HepG2 (cell line): ENCODE results near the gene ZNF48. TPM values are rescaled to one million over a fixed set of nuclear protein-coding genes. Genes with fewer than 3 reads are reported as not detected.

Source experiments
- ATF7-NPFF ChIP-seq: sonication (generic); formaldehyde crosslinking; IDR thresholded peaks from 2 replicates; pipeline ENCODE4 v1.8.1; 2023; ENCODE audit warnings: mild to moderate bottlenecking, low read depth, missing genetic modification reagents, moderate library complexity
- ELF4 ChIP-seq: sonication (generic); formaldehyde crosslinking; IDR thresholded peaks from 2 replicates; pipeline ENCODE4 v1.5.0; 2020; ENCODE audit warnings: missing genetic modification reagents, mild to moderate bottlenecking, moderate library complexity, borderline replicate concordance
- ETV5 ChIP-seq: IDR thresholded peaks from 2 replicates; pipeline ENCODE4 v1.6.1; 2018; ENCODE audit warnings: missing biosample characterization, missing genetic modification reagents, inconsistent platforms, borderline replicate concordance
- MATR3 ChIP-seq: sonication (generic); formaldehyde crosslinking; IDR thresholded peaks from 2 replicates; pipeline ENCODE4 v1.4.0; 2020; ENCODE audit warnings: missing genetic modification reagents
- MED1 ChIP-seq: sonication (generic); formaldehyde crosslinking; IDR thresholded peaks from 2 replicates; pipeline ENCODE4 v1.4.0; 2020; ENCODE audit warnings: missing genetic modification reagents
- REL ChIP-seq: sonication (generic); formaldehyde crosslinking; conservative IDR thresholded peaks from 2 replicates; pipeline ENCODE4 v1.8.0; 2022; ENCODE audit warnings: mild to moderate bottlenecking, missing genetic modification reagents, moderate library complexity
- TBX2 ChIP-seq: sonication (generic); formaldehyde crosslinking; IDR thresholded peaks from 2 replicates; pipeline ENCODE4 v1.5.0; 2020; ENCODE audit warnings: missing genetic modification reagents, mild to moderate bottlenecking, borderline replicate concordance
- U2AF1 ChIP-seq: fragments of 200-400 bp; formaldehyde crosslinking; optimal IDR thresholded peaks from 2 replicates; pipeline ENCODE3; 2017; ENCODE audit warnings: mild to moderate bottlenecking, low read depth, low read length
- ZFP36L1 ChIP-seq: sonication (generic); formaldehyde crosslinking; IDR thresholded peaks from 2 replicates; pipeline ENCODE4 v1.8.0; 2022; ENCODE audit warnings: mild to moderate bottlenecking, missing genetic modification reagents, moderate library complexity
- ZNF207 ChIP-seq: fragments of 450-650 bp; IDR thresholded peaks from 2 replicates; pipeline ENCODE4 v1.6.1; 2016; ENCODE audit warnings: antibody characterized with exemption, borderline replicate concordance
- ZNF501 ChIP-seq: sonication (generic); formaldehyde crosslinking; IDR thresholded peaks from 2 replicates; pipeline ENCODE4 v1.5.1; 2020; ENCODE audit warnings: mild to moderate bottlenecking, moderate library complexity, missing genetic modification reagents
- ZNF550 ChIP-seq: sonication (generic); formaldehyde crosslinking; IDR thresholded peaks from 2 replicates; pipeline ENCODE4 v1.4.0; 2020; ENCODE audit warnings: mild to moderate bottlenecking, missing genetic modification reagents, borderline replicate concordance
- ZNF572 ChIP-seq: sonication (generic); formaldehyde crosslinking; IDR thresholded peaks from 2 replicates; pipeline ENCODE4 v1.5.1; 2020; ENCODE audit warnings: mild to moderate bottlenecking, missing genetic modification reagents
- polyA plus RNA-seq, 8 experiments: library from polyadenylated mRNA; depleted of rRNA in 3 of 8; stranded (reverse) in 7 of 8; unstranded in 1 of 8; fragments of >200 nt; fragmentation: Illumina TruSeq in 4 of 8; extraction: Trizol in 4 of 8; gene quantifications; 2 replicates each; pipeline versions ENCODE4 v1.2.1 to v1.2.3, GENCODE V29; 2011 to 2016; ENCODE audit warnings: low read depth in 4 of 8, missing spikeins in 1 of 8, mixed read lengths in 1 of 8; ENCODE audit not compliant: insufficient read depth in 1 of 8
- total RNA-seq, 5 experiments: library from RNA; depleted of rRNA; stranded (reverse); fragments of >200 nt; fragmentation: Illumina TruSeq; extraction: Trizol; gene quantifications; 2 replicates each; pipeline ENCODE4 v1.2.3, GENCODE V29; 2016; ENCODE audit warnings: low read depth in 1 of 5
- TF ChIP-seq, protein P1 (sequence below): sonication (generic); formaldehyde crosslinking; conservative IDR thresholded peaks from 2 replicates; pipeline ENCODE4 v1.8.0; 2022; ENCODE audit warnings: low read depth, missing genetic modification reagents
- TF ChIP-seq, protein P2 (sequence below): IDR thresholded peaks from 2 replicates; pipeline ENCODE4 v1.6.1; 2016; ENCODE audit warnings: low read depth, missing genetic modification reagents, missing compliant biosample characterization
- TF ChIP-seq, protein P3 (sequence below): sonication (generic); formaldehyde crosslinking; IDR thresholded peaks from 2 replicates; pipeline ENCODE4 v1.5.0; 2020; ENCODE audit warnings: missing genetic modification reagents
- TF ChIP-seq, protein P4 (sequence below): sonication (generic); formaldehyde crosslinking; IDR thresholded peaks from 2 replicates; pipeline ENCODE4 v1.9.0; 2021; ENCODE audit warnings: missing genetic modification reagents, borderline replicate concordance
- TF ChIP-seq, protein P5 (sequence below): sonication (generic); formaldehyde crosslinking; IDR thresholded peaks from 2 replicates; pipeline ENCODE4 v1.4.0; 2020; ENCODE audit warnings: mild to moderate bottlenecking, low read depth, missing genetic modification reagents

ZNF48 gene
- total and polyA plus RNA-seq, 2 of the 13 experiments (the other 11 are each of a cell fraction or from before 2014, with no cell fraction given), result 9.9 to 12.3 TPM

DNA sequence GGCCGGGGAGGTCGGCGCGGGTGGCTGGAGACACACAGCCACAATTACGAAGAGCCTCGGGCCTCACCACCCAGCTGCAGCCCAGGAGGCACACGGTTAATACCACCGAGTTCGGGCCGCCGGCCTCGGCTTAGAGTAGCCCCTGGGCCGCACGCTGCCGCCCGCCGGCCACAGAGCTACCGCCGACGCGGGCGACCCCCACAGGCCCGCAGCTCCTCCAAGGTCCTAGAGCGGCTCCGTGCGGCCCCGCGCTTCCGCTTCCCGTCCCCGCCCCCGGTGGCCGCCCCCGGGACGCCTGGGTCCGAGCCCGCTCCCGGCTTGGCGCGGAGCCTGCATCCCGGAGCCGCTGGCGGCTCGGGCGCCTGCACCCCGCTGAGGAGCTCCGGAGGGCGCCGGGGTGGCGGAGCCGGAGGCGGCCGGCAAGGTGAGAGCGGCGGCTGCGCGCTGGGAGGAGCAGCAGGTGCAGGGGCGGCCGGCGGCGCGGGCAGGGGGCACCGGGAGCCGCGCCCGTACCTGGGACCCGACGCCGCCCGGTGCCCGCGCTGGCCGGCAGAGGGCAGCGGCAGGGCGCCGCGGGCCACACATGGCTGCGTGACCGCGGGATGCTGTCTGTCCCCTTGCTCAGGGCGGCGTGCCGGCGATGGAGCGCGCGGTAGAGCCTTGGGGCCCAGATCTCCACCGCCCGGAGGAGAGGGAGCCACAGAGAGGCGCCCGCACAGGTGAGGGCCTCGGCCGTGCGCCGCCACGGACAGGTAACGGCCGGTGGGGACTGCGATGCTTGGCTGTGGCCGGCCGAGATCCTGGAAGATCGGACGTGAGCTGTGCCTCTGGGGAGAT lies at the start of gene ZNF48 (continued):
- TF ChIP-seq ZNF550 (CRISPR knock-in tag) (0 out of 2 replicates have a peak, but pooled peaks have one; percentile 63), ZNF207 (no peak), ATF7-NPFF (CRISPR knock-in tag) (peak; percentile 92), MED1 (peak; percentile 78; the same call in 1 of the 2 replicates), ZNF572 (CRISPR knock-in tag) (no peak), TBX2 (0 out of 2 replicates have a peak, but pooled peaks have one; percentile 38), U2AF1 (no peak), MATR3 (CRISPR knock-in tag) (no peak), ZFP36L1 (CRISPR knock-in tag) (no peak), ELF4 (no peak), ETV5 (CRISPR knock-in tag) (peak; percentile 83), ZNF501 (CRISPR knock-in tag) (no peak), REL (CRISPR knock-in tag) (no peak)
- TF ChIP-seq, protein P1, sequence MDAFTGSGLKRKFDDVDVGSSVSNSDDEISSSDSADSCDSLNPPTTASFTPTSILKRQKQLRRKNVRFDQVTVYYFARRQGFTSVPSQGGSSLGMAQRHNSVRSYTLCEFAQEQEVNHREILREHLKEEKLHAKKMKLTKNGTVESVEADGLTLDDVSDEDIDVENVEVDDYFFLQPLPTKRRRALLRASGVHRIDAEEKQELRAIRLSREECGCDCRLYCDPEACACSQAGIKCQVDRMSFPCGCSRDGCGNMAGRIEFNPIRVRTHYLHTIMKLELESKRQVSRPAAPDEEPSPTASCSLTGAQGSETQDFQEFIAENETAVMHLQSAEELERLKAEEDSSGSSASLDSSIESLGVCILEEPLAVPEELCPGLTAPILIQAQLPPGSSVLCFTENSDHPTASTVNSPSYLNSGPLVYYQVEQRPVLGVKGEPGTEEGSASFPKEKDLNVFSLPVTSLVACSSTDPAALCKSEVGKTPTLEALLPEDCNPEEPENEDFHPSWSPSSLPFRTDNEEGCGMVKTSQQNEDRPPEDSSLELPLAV (CRISPR knock-in tag), result no peak; the same call in 1 of the 2 replicates
- TF ChIP-seq, protein P2, sequence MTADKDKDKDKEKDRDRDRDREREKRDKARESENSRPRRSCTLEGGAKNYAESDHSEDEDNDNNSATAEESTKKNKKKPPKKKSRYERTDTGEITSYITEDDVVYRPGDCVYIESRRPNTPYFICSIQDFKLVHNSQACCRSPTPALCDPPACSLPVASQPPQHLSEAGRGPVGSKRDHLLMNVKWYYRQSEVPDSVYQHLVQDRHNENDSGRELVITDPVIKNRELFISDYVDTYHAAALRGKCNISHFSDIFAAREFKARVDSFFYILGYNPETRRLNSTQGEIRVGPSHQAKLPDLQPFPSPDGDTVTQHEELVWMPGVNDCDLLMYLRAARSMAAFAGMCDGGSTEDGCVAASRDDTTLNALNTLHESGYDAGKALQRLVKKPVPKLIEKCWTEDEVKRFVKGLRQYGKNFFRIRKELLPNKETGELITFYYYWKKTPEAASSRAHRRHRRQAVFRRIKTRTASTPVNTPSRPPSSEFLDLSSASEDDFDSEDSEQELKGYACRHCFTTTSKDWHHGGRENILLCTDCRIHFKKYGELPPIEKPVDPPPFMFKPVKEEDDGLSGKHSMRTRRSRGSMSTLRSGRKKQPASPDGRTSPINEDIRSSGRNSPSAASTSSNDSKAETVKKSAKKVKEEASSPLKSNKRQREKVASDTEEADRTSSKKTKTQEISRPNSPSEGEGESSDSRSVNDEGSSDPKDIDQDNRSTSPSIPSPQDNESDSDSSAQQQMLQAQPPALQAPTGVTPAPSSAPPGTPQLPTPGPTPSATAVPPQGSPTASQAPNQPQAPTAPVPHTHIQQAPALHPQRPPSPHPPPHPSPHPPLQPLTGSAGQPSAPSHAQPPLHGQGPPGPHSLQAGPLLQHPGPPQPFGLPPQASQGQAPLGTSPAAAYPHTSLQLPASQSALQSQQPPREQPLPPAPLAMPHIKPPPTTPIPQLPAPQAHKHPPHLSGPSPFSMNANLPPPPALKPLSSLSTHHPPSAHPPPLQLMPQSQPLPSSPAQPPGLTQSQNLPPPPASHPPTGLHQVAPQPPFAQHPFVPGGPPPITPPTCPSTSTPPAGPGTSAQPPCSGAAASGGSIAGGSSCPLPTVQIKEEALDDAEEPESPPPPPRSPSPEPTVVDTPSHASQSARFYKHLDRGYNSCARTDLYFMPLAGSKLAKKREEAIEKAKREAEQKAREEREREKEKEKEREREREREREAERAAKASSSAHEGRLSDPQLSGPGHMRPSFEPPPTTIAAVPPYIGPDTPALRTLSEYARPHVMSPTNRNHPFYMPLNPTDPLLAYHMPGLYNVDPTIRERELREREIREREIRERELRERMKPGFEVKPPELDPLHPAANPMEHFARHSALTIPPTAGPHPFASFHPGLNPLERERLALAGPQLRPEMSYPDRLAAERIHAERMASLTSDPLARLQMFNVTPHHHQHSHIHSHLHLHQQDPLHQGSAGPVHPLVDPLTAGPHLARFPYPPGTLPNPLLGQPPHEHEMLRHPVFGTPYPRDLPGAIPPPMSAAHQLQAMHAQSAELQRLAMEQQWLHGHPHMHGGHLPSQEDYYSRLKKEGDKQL (CRISPR knock-in tag), result peak; percentile 41; the same call in 1 of the 2 replicates
- TF ChIP-seq, protein P3, sequence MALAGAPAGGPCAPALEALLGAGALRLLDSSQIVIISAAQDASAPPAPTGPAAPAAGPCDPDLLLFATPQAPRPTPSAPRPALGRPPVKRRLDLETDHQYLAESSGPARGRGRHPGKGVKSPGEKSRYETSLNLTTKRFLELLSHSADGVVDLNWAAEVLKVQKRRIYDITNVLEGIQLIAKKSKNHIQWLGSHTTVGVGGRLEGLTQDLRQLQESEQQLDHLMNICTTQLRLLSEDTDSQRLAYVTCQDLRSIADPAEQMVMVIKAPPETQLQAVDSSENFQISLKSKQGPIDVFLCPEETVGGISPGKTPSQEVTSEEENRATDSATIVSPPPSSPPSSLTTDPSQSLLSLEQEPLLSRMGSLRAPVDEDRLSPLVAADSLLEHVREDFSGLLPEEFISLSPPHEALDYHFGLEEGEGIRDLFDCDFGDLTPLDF, result 0 out of 2 replicates have a peak, but pooled peaks have one; percentile 52
- TF ChIP-seq, protein P4, sequence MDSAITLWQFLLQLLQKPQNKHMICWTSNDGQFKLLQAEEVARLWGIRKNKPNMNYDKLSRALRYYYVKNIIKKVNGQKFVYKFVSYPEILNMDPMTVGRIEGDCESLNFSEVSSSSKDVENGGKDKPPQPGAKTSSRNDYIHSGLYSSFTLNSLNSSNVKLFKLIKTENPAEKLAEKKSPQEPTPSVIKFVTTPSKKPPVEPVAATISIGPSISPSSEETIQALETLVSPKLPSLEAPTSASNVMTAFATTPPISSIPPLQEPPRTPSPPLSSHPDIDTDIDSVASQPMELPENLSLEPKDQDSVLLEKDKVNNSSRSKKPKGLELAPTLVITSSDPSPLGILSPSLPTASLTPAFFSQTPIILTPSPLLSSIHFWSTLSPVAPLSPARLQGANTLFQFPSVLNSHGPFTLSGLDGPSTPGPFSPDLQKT (CRISPR knock-in tag), result no peak
- TF ChIP-seq, protein P5, sequence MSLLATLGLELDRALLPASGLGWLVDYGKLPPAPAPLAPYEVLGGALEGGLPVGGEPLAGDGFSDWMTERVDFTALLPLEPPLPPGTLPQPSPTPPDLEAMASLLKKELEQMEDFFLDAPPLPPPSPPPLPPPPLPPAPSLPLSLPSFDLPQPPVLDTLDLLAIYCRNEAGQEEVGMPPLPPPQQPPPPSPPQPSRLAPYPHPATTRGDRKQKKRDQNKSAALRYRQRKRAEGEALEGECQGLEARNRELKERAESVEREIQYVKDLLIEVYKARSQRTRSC (CRISPR knock-in tag), result peak; percentile 82; the same call in 1 of the 2 replicates
